GM12878 (cell line): ENCODE data around the gene UFSP2. TPM values are rescaled to one million over a fixed set of nuclear protein-coding genes. Genes with fewer than 3 reads are reported as not detected.
A peak's percentile ranks its signal among the peaks of the same experiment; 100 is the strongest.

Experiments
- CREB1 ChIP-seq: IDR thresholded peaks from 2 replicates; pipeline ENCODE4 v1.6.1; 2012; ENCODE audit warnings: low read depth, mild to moderate bottlenecking, inconsistent platforms
- CREM ChIP-seq: IDR thresholded peaks from 2 replicates; pipeline ENCODE4 v1.6.1; 2014; ENCODE audit warnings: antibody characterized with exemption, low read depth
- ETV6 ChIP-seq, 2 experiments: fragments of 450-650 bp in 1 of 2; IDR thresholded peaks in 1 of 2; conservative IDR thresholded peaks in 1 of 2; 2 replicates each; pipeline ENCODE4 v1.6.1; 2014; ENCODE audit warnings: antibody characterized with exemption in 1 of 2, borderline replicate concordance in 1 of 2, low read depth in 1 of 2, mild to moderate bottlenecking in 1 of 2, moderate library complexity in 1 of 2
- HDGF ChIP-seq: fragments of 450-650 bp; IDR thresholded peaks from 2 replicates; pipeline ENCODE4 v1.6.1; 2016; ENCODE audit warnings: antibody characterized with exemption
- IRF4 ChIP-seq: IDR thresholded peaks from 2 replicates; pipeline ENCODE4 v1.6.1; 2011; ENCODE audit warnings: low read depth, low read length
- JUND ChIP-seq: IDR thresholded peaks from 2 replicates; pipeline ENCODE4 v1.6.1; 2012; ENCODE audit warnings: low read depth, mild to moderate bottlenecking, low read length, improper control_type of control experiment, moderate library complexity
- NFIC ChIP-seq: IDR thresholded peaks from 2 replicates; pipeline ENCODE4 v1.6.1; 2012; ENCODE audit warnings: low read depth, mild to moderate bottlenecking, inconsistent platforms, low read length, moderate library complexity
- RB1 ChIP-seq: fragments of 450-650 bp; formaldehyde crosslinking; IDR thresholded peaks from 2 replicates; pipeline ENCODE4 v1.6.1; 2017; ENCODE audit warnings: mild to moderate bottlenecking, borderline replicate concordance
- RUNX3 ChIP-seq: IDR thresholded peaks from 2 replicates; pipeline ENCODE4 v1.6.1; 2012; ENCODE audit warnings: low read length, inconsistent platforms
- YY1 ChIP-seq: IDR thresholded peaks from 2 replicates; pipeline ENCODE4 v1.6.1; 2011; ENCODE audit warnings: low read depth, mild to moderate bottlenecking, low read length
- ZNF592 ChIP-seq: fragments of 450-650 bp; IDR thresholded peaks from 2 replicates; pipeline ENCODE4 v1.6.1; 2017; ENCODE audit warnings: mild to moderate bottlenecking, moderate library complexity
- ZNF622 ChIP-seq: fragments of 450-650 bp; IDR thresholded peaks from 2 replicates; pipeline ENCODE4 v1.6.1; 2017; ENCODE audit warnings: mild to moderate bottlenecking, inconsistent platforms
- polyA plus RNA-seq, 11 experiments: library from polyadenylated mRNA; depleted of rRNA in 4 of 11; unstranded in 6 of 11; stranded (reverse) in 5 of 11; fragments of >200 nt; fragmentation: Nextera tagmentation in 4 of 11; fragmentation: Illumina TruSeq in 1 of 11; extraction: Ambion mirVana in 4 of 11; extraction: Trizol in 1 of 11; gene quantifications; 1 replicate in 1 of 11; 2 replicates in 10 of 11; pipeline versions ENCODE4 v1.2.1 to v1.2.3, GENCODE V29; 2011 to 2016; ENCODE audit warnings: inconsistent platforms in 2 of 11, missing spikeins in 2 of 11, low read depth in 1 of 11
- total RNA-seq, 4 experiments: library from RNA; depleted of rRNA in 3 of 4; stranded (reverse); fragments of >200 nt in 3 of 4; fragmentation: Illumina TruSeq in 1 of 4; extraction: Trizol in 1 of 4; gene quantifications; 2 replicates each; pipeline versions ENCODE4 v1.2.1 to v1.2.3, GENCODE V29; 2013 to 2021
- TF ChIP-seq, protein P1 (sequence below): IDR thresholded peaks from 2 replicates; pipeline ENCODE4 v1.6.1; 2012; ENCODE audit warnings: improper control_type of control experiment, low read depth, low read length; ENCODE audit not compliant: insufficient replicate concordance
- TF ChIP-seq, protein P2 (sequence below): IDR thresholded peaks from 2 replicates; pipeline ENCODE4 v1.6.1; 2011; ENCODE audit warnings: low read depth, low read length, improper control_type of control experiment, borderline replicate concordance
- TF ChIP-seq, protein P3 (sequence below): IDR thresholded peaks from 2 replicates; pipeline ENCODE4 v1.6.1; 2012; ENCODE audit warnings: low read length, inconsistent platforms
- TF ChIP-seq, protein P4 (sequence below): fragments of 450-650 bp; conservative IDR thresholded peaks from 2 replicates; pipeline ENCODE4 v1.6.1; 2017; ENCODE audit warnings: mild to moderate bottlenecking, moderate library complexity

Gene UFSP2
- total and polyA plus RNA-seq, 10 of the 15 experiments (the other 5 are each of a cell fraction or from before 2014, with no cell fraction given) = 25.4 to 53.1 (median 37.7) TPM

DNA sequence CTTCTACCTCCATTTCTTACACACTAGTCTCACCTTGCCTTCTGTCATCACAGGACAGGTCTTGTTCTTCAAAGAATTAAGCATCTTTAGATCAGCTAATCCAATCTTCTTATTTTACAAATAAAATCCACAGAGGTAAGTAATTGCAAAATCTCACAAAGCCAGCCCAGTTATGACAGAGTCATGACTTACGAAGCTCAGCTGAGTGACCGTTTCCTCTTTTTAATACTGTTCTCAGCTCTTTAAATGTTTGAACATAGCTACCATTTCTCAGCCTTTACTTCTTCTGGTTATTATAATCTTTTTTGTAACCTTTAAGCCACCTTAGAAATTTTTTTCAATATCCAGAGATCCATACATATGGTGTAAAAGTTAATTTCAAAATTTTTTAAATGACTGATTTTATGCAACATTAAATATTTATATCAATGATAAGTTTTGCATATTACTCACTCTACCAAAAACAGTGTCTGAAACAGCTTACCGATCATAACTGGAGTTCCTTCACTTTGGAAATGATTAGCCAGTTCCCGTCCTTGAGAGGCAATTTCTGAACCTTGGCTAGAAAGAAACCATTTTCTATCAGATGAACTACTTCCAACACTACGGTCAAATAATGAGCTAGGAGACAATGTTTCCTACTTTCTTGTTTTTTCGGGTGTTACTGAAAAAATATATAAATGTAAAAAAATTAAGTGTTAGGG lies 20.3 kb downstream of the UFSP2 start (continued):
- 0 out of 2 replicates have a peak, but pooled peaks have one; percentile 31 for TF ChIP-seq ZNF592
- TF ChIP-seq RUNX3 = peak; percentile 40; the same call in 1 of the 2 replicates
- TF ChIP-seq, protein P1, sequence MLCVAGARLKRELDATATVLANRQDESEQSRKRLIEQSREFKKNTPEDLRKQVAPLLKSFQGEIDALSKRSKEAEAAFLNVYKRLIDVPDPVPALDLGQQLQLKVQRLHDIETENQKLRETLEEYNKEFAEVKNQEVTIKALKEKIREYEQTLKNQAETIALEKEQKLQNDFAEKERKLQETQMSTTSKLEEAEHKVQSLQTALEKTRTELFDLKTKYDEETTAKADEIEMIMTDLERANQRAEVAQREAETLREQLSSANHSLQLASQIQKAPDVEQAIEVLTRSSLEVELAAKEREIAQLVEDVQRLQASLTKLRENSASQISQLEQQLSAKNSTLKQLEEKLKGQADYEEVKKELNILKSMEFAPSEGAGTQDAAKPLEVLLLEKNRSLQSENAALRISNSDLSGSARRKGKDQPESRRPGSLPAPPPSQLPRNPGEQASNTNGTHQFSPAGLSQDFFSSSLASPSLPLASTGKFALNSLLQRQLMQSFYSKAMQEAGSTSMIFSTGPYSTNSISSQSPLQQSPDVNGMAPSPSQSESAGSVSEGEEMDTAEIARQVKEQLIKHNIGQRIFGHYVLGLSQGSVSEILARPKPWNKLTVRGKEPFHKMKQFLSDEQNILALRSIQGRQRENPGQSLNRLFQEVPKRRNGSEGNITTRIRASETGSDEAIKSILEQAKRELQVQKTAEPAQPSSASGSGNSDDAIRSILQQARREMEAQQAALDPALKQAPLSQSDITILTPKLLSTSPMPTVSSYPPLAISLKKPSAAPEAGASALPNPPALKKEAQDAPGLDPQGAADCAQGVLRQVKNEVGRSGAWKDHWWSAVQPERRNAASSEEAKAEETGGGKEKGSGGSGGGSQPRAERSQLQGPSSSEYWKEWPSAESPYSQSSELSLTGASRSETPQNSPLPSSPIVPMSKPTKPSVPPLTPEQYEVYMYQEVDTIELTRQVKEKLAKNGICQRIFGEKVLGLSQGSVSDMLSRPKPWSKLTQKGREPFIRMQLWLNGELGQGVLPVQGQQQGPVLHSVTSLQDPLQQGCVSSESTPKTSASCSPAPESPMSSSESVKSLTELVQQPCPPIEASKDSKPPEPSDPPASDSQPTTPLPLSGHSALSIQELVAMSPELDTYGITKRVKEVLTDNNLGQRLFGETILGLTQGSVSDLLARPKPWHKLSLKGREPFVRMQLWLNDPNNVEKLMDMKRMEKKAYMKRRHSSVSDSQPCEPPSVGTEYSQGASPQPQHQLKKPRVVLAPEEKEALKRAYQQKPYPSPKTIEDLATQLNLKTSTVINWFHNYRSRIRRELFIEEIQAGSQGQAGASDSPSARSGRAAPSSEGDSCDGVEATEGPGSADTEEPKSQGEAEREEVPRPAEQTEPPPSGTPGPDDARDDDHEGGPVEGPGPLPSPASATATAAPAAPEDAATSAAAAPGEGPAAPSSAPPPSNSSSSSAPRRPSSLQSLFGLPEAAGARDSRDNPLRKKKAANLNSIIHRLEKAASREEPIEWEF = no peak
- TF ChIP-seq RB1 = no peak
- TF ChIP-seq ETV6 (conservative IDR thresholded peaks at IDR 0.05 in 1 of 2, IDR thresholded peaks at IDR 0.05 in 1 of 2; ENCODE audit: borderline replicate concordance in 1 of 2, low read depth in 1 of 2) = no peak
- TF ChIP-seq HDGF = no peak
- TF ChIP-seq ZNF622 = no peak
- peak; percentile 83 for TF ChIP-seq IRF4
- TF ChIP-seq NFIC = peak; percentile 83
- peak; percentile 46; the same call in 1 of the 2 replicates for TF ChIP-seq CREM
- TF ChIP-seq, protein P2, sequence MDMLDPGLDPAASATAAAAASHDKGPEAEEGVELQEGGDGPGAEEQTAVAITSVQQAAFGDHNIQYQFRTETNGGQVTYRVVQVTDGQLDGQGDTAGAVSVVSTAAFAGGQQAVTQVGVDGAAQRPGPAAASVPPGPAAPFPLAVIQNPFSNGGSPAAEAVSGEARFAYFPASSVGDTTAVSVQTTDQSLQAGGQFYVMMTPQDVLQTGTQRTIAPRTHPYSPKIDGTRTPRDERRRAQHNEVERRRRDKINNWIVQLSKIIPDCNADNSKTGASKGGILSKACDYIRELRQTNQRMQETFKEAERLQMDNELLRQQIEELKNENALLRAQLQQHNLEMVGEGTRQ = no peak
- TF ChIP-seq CREB1 = peak; percentile 50; the same call in 1 of the 2 replicates
- TF ChIP-seq, protein P3, sequence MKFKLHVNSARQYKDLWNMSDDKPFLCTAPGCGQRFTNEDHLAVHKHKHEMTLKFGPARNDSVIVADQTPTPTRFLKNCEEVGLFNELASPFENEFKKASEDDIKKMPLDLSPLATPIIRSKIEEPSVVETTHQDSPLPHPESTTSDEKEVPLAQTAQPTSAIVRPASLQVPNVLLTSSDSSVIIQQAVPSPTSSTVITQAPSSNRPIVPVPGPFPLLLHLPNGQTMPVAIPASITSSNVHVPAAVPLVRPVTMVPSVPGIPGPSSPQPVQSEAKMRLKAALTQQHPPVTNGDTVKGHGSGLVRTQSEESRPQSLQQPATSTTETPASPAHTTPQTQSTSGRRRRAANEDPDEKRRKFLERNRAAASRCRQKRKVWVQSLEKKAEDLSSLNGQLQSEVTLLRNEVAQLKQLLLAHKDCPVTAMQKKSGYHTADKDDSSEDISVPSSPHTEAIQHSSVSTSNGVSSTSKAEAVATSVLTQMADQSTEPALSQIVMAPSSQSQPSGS = peak; percentile 79
- no peak for TF ChIP-seq JUND
- no peak for TF ChIP-seq YY1
- TF ChIP-seq, protein P4, sequence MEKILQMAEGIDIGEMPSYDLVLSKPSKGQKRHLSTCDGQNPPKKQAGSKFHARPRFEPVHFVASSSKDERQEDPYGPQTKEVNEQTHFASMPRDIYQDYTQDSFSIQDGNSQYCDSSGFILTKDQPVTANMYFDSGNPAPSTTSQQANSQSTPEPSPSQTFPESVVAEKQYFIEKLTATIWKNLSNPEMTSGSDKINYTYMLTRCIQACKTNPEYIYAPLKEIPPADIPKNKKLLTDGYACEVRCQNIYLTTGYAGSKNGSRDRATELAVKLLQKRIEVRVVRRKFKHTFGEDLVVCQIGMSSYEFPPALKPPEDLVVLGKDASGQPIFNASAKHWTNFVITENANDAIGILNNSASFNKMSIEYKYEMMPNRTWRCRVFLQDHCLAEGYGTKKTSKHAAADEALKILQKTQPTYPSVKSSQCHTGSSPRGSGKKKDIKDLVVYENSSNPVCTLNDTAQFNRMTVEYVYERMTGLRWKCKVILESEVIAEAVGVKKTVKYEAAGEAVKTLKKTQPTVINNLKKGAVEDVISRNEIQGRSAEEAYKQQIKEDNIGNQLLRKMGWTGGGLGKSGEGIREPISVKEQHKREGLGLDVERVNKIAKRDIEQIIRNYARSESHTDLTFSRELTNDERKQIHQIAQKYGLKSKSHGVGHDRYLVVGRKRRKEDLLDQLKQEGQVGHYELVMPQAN = no peak
